Activated B cell treated with CpG ODN at 0.5 μM for 24 hours (primary cell): ENCODE data around the gene DAZAP1. TPM values are rescaled to one million over a fixed set of nuclear protein-coding genes. Genes with fewer than 3 reads are reported as not detected.
"Not testable (repeated sequence)": the region's sequence is repeated elsewhere in the genome, so short reads cannot be mapped to it uniquely, and the experiment has no call there.

Source experiments
- ATAC-seq: fragments of 200-7000 bp; cut with Tn5 transposase; one replicate; pipeline ENCODE4 v1.10.0; 2021; ENCODE audit warnings: low read depth, mild to moderate bottlenecking, moderate library complexity
- CTCF ChIA-PET: fragments of 350-600 bp; sonication (Branson Sonifier 250); formaldehyde crosslinking; loops from one replicate; lab custom pipeline; 2021; ENCODE audit warnings: antibody characterized with exemption; lab: Charles Lee
- POLR2A ChIA-PET: fragments of 350-600 bp; sonication (Branson Sonifier 250); formaldehyde crosslinking; loops from one replicate; lab custom pipeline; 2021; ENCODE audit warnings: antibody characterized with exemption; lab: Charles Lee
- DNase-seq: peaks from one replicate; pipeline ENCODE4 v3.0.0; 2022
- H3K27ac Mint-ChIP-seq: one replicate; pipeline ENCODE4 v1.8.0; 2020; ENCODE audit warnings: mixed read lengths
- H3K27me3 Mint-ChIP-seq: one replicate; pipeline ENCODE4 v1.8.0; 2021; ENCODE audit warnings: mixed read lengths
- H3K36me3 Mint-ChIP-seq: one replicate; pipeline ENCODE4 v1.8.0; 2021; ENCODE audit warnings: low read depth, mixed read lengths
- H3K4me1 Mint-ChIP-seq: one replicate; pipeline ENCODE4 v1.8.0; 2021; ENCODE audit warnings: mixed read lengths
- H3K4me3 Mint-ChIP-seq: one replicate; pipeline ENCODE4 v1.8.0; 2020; ENCODE audit warnings: mild to moderate bottlenecking, mixed read lengths
- H3K9me3 Mint-ChIP-seq: one replicate; pipeline ENCODE4 v1.8.0; 2020; ENCODE audit warnings: mixed read lengths
- CTCF ChIP-seq: fragments of 200-600 bp; IDR thresholded peaks from one replicate; pipeline ENCODE4 v1.8.0; 2022; ENCODE audit warnings: antibody characterized with exemption, mild to moderate bottlenecking
- intact Hi-C: fragments of 100-400 bp; cut with micrococcal nuclease; formaldehyde crosslinking; loops from one replicate; pipeline ENCODE4 v1.15.1; 2024
- total RNA-seq: library from RNA; stranded (reverse); gene quantifications from 2 replicates; pipeline ENCODE4 v1.2.3, GENCODE V29; 2022

DAZAP1 gene
- total RNA-seq, 1 donor from 2014 or later = 195 TPM

GRCh38 chr19:1475751-1476437, 68.5 kb downstream of the DAZAP1 start:
- H3K4me1 Mint-ChIP-seq = peaks cover 34% of the 10 kb centered on the region
- ChIA-PET POLR2A (no interaction called here), CTCF (no interaction called here)
- TF ChIP-seq CTCF = no peak
- ATAC-seq (no peak), DNase-seq (no peak)
- peaks cover 17% of the 10 kb centered on the region for H3K36me3 Mint-ChIP-seq
- no peaks in the 10 kb centered on the region for H3K9me3 Mint-ChIP-seq
- peaks cover 2% of the 10 kb centered on the region for H3K27me3 Mint-ChIP-seq
- intact Hi-C loops = no loop called here
- no peak overlapping the region for H3K27ac Mint-ChIP-seq
- no peak overlapping the region for H3K4me3 Mint-ChIP-seq

- DNase-seq, ATAC-seq, intact Hi-C loops, H3K9me3 Mint-ChIP-seq, POLR2A ChIA-PET, H3K27ac Mint-ChIP-seq, H3K27me3 Mint-ChIP-seq: not testable (repeated sequence)
- Mint-ChIP-seq H3K4me1 (peaks cover 25% of the 10 kb centered on the region), H3K36me3 (peaks cover 17% of the 10 kb centered on the region), H3K4me3 (peak overlapping the region; percentile 38)
- CTCF ChIA-PET = interaction anchor here (1.0 kb wide), 1 partner anchor 8 kb away, joined by 4 read pairs; no protein-coding TSS in a partner anchor
Measured at GRCh38 chr19:1477056-1477455, 69.7 kb downstream of the DAZAP1 start.

GRCh38 chr19:1478934-1479707, 71.7 kb downstream of the DAZAP1 start, which contains the start of gene C19orf25:
Gene C19orf25 (minus strand): TSS chr19:1479215. CDS start chr19:1478903, 312 bp downstream.
- peak; percentile 89 for DNase-seq
- Mint-ChIP-seq H3K27ac (peak within 1 kb of the TSS; percentile 95), H3K4me1 (peaks cover 18% of the 10 kb centered on the region), H3K9me3 (no peaks in the 10 kb centered on the region), H3K4me3 (peak within 1 kb of the TSS; percentile 98), H3K27me3 (no peaks in the 10 kb centered on the region), H3K36me3 (peaks cover 17% of the 10 kb centered on the region)
- ChIA-PET POLR2A (interaction anchor here (0.6 to 1.4 kb wide), 3 partner anchors 56 to 613 kb away, joined by 4 to 9 read pairs (median 4); partner anchors contain the start of gene CIRBP), CTCF (no interaction called here)
- ATAC-seq = peak; percentile 93
- intact Hi-C loops = loop anchor here (1.0 to 2.0 kb wide), 4 partner anchors 11 to 96 kb away; partner anchors contain the start of genes DAZAP1, NDUFS7 and PCSK4
- TF ChIP-seq CTCF = no peak

- no peaks in the 10 kb centered on the region for H3K9me3 Mint-ChIP-seq
- H3K4me3 Mint-ChIP-seq = no peak overlapping the region
- no peaks in the 10 kb centered on the region for H3K27me3 Mint-ChIP-seq
- no peak for DNase-seq
- POLR2A ChIA-PET = no interaction called here
- CTCF ChIA-PET = no interaction called here
- no peak for TF ChIP-seq CTCF
- H3K36me3 Mint-ChIP-seq = peaks cover 8% of the 10 kb centered on the region
- peaks cover 18% of the 10 kb centered on the region for H3K4me1 Mint-ChIP-seq
- no peak overlapping the region for H3K27ac Mint-ChIP-seq
- ATAC-seq = no peak
- intact Hi-C loops = no loop called here
Measured at GRCh38 chr19:1481224-1481892, 74.0 kb downstream of the DAZAP1 start.

- Mint-ChIP-seq H3K4me1 (peaks cover 18% of the 10 kb centered on the region), H3K4me3 (no peak overlapping the region), H3K27me3 (no peaks in the 10 kb centered on the region), H3K27ac (no peak overlapping the region), H3K9me3 (no peaks in the 10 kb centered on the region), H3K36me3 (peaks cover 6% of the 10 kb centered on the region)
- POLR2A ChIA-PET = no interaction called here
- ATAC-seq (no peak), DNase-seq (no peak)
- intact Hi-C loops = no loop called here
- TF ChIP-seq CTCF = no peak
- CTCF ChIA-PET = no interaction called here
Measured at GRCh38 chr19:1481893-1482360, 74.5 kb downstream of the DAZAP1 start.
